Anterior cingulate cortex (tissue), 58 donors: ENCODE measurements around the gene OR10K2.
"Not testable (repeated sequence)": the region's sequence is repeated elsewhere in the genome, so short reads cannot be mapped to it uniquely, and the experiment has no call there.

Source experiments
- DNase-seq, 58 donors: peaks; one replicate each; lab custom pipeline; 2025; lab: John Stamatoyannopoulos, UW

Gene OR10K2, protein sequence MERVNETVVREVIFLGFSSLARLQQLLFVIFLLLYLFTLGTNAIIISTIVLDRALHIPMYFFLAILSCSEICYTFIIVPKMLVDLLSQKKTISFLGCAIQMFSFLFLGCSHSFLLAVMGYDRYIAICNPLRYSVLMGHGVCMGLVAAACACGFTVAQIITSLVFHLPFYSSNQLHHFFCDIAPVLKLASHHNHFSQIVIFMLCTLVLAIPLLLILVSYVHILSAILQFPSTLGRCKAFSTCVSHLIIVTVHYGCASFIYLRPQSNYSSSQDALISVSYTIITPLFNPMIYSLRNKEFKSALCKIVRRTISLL

DNA sequence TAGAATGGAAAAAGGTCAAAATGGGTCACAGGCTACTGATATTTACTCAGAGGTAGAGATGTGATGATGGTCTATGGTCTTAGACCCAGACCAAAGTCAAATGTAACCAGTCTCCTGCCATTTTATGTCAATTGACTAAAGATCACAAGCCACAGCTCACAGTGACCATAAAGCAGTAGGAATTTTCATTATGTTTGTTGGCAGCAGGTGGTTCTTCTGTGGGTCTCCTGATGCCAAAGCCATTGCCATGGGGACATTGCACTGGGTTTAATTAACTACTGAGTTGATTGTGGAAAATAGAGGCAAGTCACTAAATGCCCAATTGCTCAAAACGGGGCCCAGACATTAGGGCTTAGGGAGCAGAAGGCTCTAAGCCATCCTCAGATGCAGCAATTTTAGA, at the start of gene OR10K2:
TSS of gene OR10K2 (minus strand) at position 101 of the 400 bp plus-strand sequence. CDS start 5,371 bp downstream, outside the sequence.
- no peak for DNase-seq

DNA sequence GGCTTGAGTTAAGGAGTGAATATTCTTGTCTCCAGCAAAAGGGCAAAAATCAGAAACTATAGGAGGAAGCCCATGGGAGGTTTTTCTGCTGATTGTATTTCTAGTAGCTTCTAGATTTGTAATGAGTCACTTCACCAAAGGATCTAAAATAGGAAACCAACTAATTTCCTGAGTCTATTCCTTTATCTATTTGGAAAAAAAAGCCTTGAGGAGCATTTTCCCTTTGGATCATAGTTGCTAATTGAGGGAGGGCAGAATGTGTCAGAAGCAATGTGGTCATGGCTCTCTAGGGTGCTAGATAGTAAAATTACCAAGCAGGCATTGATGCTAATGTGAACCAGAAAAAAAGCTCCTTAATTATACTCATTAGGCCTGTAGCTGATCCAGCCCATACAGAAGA, 45.9 kb upstream of the OR10K2 start, which contains the start of gene OR10R2:
TSS of gene OR10R2 (plus strand) at position 301 of the 400 bp plus-strand sequence. CDS start 106 bp downstream, outside the sequence.
- DNase-seq = no peak

DNA sequence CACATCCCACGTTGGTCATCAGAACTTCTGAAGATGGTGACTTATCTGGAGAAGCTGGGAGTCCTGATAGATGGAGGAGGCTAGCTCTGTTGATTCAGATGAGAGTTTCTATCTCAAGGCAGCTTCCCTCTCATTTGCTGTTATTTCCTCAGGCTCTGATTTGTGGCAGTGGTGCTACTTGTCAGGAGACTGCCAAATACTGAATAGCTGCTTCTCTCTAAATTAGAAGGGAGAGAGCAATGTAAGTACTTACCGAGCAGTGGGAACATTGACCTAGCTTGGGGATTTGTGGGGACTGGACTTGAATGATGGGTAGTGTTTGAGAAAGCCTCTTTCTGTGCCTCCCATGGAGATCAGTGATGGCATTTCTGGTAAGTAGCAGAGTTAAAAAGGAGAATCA, 35.5 kb upstream of the OR10K2 start, which contains the start of gene OR10K1:
TSS of gene OR10K1 (plus strand) at position 301 of the 400 bp plus-strand sequence. CDS start 3,728 bp downstream, outside the sequence.
- DNase-seq = no peak

DNA sequence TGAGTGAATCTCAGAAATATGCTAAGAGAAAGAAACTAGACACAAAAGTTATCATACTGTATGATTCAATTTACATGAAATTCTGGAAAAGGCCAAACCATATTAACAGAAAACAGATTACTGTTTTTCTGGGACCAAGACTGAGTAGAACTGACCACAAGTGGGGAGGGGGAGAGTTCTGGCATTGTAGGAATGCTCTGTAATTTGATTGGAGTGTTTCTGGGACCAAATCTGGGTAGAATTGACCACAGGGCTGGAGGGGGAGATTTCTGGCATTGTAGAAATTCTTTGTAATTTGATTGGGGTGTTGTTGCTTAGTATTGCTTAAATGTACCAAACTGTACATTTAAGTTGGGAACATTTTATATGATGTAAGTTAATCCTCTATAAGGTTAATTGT, 32.2 kb upstream of the OR10K2 start:
- DNase-seq = no peak

DNA sequence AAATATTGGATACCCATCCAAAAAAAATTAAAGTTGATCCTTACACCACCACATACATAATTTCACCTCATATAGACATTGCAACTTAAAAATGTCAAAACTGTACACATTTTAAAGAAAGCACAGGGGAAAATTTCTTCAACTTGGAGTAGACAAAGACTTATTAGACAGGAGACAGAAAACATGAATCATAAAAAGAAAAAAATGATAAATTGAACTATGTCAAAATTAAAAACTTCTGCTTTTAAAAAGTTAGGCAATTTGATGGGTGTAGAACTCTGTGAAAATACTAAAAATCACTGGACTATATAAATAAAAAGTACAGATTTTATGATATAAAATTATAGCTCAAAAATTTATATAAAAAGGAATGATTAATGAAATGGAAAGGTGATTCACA, 31.2 kb upstream of the OR10K2 start:
- DNase-seq = no peak

DNA sequence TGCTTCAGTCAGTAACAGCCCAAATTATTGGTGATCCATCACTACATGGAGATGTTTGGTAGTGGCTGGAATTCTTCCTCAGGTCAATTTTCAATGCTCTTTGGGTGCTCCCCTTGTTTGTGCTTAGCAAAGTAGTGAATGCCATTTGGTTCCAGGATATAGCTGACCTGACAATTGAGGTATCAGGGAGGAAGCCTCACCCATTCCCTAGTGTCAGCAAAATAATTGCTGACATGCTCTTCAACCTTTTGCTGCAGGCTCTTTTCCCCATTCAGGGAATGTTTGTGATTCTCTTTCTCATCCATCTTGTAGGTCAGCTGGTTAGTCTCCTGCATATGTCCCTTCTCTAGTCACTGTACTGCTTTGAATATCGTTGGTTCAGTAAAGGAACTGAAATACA, 28.5 kb upstream of the OR10K2 start:
- no peak for DNase-seq

DNA sequence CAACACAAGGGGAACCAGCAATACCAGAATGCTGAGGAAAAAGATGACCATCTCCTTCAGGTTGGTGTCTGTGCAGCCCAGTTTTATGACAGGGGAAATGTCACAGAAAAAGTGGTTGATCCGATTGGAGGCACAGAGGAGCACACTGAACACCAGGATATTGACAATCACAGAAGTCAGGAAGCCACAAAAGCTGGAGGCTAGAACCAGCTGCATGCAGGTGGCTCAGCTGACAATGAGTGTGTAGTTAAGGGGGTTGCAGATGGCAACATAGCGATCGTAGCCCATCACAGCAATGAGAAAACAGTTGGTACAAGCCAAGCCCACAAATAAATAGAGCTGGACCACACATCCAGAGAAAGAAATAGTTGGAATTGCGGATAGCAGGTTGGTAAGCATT, 19.3 kb upstream of the OR10K2 start:
- no peak for DNase-seq

DNA sequence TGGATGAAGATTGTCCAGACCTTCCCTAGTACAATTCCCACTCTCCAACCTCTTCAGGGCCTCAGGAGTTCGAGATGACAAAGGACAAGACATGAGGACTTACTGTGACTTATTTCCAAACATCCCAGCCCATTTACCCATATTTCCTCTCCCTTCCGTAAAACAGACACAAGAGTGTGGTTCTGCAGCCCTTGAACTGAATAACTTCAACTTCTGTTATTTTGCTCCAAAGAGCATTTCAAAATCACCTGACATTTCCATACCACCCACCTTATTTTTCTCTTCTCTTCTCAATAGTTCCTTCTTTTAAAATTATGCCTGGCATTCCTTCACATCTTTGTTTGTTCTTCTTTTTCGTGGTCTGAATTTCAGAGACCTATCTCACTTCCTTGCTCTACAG, 8.7 kb upstream of the OR10K2 start:
- no peak for DNase-seq

DNA sequence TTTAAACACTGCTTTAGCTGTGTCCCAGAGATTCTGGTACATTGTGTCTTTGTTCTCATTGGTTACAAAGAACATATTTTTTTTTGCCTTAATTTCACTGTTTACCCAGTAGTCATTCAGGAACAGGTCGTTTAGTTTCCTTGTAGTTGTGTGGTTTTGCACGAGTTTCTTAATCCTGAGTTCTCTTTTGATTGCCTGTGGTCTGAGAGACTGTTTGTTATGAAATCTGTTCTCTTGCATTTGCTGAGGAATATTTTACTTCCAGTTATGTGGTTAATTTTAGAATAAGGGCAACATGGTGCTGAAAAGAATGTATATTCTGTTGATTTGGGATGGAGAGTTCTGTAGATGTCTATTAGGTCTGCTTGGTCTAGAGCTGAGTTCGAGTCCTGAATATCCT, 4.1 kb upstream of the OR10K2 start:
- DNase-seq = not testable (repeated sequence)

DNA sequence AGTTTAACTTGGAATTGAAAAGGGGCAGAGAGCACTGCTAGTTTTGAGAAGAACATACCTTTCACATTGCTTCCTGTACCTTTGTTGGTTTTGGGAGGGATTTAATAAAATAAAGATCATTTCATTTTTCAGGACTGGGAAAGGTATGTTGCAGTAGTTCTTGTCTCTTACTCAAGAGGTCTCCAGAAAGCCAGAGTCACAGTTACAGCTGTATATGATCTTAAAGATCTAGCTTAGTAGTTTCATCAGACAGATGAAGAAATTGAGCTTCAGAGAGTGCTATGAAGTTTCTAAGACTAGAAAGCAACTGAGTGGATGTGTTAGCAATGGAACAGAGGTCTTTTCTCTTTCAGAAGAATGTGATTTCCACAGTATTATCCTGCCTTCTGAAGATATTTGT, 1.0 kb downstream of the OR10K2 start:
- no peak for DNase-seq

DNA sequence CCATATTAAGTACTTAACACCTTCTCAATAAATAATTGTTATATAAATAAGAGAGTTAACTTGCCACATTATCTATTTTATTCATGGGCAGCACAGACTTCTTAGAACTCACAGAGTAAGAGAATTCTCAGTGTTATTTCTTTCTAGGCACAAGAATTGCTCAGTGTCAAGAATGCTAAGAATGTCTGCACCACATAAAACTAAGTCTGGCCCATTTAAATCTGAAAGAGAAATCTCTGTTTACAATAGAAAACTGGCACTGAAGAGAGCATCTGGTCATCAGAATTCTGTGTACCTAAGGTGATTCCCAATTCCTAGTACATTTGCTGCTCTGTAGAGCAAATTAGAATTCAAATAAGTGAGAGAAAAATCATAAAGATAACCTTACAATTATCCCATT, 3.8 kb downstream of the OR10K2 start:
- no peak for DNase-seq

DNA sequence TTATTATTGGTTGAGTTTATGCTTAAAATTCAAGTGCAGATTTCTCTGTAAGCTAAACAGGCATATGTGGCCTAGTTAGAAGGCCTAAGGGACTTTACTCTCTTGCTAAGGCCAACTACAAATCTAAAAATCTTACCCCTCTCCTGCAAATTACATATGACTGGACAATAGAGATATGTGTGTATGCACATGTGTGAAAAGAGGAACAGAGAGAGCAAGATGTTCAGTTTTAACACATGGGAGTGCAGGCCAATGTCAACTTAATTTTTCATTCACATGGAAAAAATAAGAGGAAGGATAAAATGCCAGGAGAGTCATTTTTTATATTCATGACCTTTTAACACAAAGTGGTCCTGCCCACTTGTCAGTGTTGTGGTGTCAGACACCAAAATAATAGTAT, 8.5 kb downstream of the OR10K2 start:
- no peak for DNase-seq

DNA sequence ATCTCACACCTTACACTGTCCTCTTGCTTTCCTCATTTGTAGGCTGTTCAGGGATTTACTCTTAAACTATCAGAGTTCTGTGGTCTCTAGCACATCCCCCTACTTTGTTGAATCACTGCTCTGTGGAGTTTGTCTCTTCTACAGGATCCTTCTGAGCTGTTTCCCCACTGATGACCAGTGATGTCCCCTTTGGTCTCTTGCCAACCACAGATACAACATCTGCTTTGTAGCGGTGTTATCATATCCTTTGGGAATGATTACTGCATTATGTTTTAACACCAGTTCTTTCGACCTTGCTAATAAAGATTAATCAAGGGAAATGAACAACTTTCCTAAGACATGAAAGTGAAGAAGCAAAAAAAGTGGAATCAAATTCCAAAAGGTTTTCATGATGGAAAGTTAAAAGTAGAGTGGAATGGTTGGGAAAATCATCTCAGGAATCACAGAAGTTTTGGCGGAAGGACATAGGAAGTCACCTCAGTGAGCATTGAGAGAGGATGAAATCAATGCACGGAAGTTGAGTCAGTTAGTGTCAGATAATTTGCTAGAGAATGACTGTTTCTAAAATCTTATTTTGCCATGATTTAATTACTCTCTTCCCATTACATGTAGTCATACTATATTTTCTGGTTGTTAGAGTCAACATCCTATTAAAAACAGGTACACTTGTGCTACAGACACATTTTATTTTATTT, 11.2 kb downstream of the OR10K2 start:
- DNase-seq = no peak

DNA sequence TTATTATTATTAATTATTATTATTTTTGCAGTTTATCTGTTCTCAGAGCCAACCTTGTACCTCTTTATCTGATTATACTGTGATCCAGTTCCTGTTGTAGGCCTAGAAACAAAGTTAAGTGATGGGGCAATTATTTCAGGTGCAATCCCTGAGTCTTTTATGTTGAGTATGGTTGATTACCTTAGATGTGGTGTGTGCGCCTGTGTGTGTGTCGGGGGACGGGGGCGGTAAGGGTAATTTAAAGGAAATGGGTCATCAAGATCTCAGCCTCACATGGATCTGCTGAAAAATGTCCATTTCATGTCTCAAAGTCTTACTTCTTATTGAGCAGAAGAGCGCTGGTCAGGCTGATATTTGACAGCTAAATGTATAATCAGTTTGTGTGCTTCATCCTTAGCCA, 18.9 kb downstream of the OR10K2 start:
- no peak for DNase-seq

DNA sequence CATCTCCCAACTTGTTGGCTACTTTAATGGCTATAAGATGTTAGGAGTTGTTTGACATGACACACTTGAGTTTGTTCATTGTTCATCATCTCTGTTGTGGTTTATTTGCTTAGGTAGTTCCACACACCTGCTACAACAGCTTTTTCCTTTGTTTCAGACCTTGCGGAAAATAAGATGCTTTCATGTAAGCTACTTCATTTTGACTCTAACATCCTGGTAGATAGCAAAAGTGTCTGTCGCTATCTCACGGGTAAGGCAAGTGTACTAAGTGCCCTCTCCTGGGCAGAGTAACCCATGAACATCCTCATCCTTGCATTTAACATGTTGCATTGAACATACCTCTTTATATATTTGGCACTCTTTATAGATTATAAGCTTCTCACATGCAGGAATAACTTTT, 25.2 kb downstream of the OR10K2 start:
- DNase-seq = no peak

DNA sequence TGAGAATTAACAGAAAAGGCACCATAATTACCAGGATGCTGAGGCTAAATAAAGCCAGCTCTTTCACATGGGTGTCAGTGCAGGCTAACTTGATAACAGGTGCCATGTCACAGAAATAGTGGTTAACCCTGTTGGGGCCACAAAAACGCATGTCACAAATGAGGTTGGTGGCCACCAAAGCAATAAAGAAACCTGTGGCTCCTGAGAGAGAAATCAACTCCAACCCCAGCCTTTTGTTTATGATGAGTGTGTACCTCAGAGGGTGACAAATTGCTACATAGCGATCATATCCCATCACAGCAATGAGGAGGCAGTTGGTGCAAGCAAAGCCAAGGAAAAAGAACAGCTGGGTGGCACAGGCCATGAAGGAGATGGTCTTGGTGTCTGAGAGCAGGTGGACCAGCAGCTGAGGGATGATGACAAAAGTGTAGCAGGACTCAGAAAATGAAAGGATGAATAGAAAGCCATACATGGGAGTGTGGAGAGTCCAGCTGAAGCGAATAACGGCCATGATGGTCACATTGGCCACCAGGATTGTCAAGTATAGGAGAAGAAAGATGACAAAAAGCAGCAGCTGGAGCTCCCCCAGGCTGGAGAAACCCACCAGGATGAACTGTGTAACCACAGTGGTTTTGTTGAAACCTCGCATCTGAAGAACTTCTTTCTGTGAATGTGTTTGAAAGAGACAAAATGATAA, 27.1 kb downstream of the OR10K2 start, which contains the start of gene OR10T2:
TSS of gene OR10T2 (minus strand) at position 649 of the 697 bp plus-strand sequence. CDS start at position 649, 0 bp downstream.
- DNase-seq = no peak

DNA sequence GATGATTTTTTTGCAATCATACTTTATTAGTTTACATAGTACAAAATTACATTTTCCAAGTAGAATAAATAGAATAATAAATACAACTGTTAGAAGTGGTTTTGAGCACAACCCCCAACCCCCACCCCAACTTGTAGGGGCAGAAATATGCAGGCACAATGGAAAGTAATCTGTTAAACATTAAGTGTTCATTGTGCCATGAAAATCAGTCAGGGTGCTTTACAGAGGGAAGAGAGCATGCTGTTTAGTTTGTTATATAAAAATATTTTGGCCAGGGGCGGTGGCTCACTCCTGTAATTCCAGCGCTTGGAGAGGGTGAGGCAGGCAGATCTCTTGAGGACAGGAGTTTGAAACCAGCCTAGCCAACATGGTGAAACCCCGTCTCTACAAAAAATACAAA, 29.4 kb downstream of the OR10K2 start:
- DNase-seq = no peak

DNA sequence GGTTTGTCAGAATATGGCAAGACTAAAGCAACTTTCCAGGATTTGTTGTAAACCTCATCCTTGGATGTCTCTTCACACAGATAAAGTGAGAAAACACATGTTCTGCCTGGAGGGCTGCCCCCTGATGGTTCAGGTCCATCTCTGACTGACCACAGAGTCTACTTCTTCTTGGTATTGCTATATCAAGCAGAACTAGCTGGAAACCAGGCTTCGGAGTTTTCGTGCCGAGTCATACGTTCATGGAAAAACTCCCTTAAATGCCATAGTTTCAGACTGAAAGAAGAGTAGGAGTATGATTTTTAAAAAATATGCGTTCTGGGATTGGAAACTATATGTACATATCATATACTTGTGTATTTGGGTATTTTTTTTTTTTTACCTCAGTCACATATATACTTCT, 32.6 kb downstream of the OR10K2 start:
- no peak for DNase-seq

DNA sequence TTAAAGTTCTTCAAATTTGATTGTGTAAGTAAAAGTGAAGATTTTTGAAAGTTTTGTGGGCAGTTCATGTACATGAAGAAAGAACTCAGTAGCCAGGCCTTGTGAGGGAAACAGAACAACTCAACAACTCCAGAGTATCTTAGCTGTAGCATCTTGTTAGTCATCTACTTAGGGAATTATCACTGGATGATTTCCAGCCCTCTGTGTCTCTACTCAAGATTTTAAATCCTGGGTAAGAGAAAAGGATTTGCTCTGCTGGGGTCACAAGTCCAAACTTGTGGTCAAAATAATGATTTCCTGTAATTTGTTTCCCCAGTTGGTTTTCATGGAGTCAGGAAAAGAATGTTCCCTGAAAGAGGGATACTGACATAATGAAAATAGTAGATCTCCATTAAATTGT, 34.9 kb downstream of the OR10K2 start:
- no peak for DNase-seq

DNA sequence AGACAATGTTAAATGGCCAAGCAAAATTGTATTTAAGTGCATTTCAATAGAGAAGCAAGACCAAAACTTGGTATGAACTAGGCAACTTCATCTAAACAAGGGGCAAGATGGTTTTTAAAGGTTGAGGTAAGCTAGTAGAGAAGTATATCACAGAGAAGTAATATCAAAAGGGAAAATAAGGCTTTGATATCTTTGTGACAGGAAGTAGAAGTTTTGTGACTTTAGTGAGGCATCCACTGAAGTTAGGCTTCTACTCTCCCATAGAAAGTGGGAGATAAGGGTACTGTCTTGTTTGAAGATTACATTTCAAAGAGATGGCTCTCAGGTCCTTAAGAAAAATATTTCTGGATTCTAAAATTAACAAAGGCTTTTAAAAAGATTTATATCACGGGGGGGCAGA, 35.7 kb downstream of the OR10K2 start:
- no peak for DNase-seq

DNA sequence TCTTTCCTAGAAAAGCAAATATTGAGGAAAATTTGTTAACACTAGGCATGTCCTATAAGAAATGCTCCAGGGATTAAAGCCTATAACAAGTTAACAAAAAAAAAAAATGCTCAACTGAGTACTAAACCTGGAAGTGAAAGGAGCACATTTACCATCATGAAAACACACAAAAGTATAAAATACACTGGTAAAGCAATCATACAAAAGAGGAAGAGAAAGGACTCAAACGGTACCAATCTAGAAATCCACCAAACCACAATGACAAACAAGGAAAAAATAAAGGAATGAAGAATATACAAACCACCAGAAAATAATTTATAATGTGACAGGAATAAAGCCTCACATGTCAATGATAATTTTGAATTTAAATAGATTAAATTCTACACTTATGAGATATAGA, 51.2 kb downstream of the OR10K2 start:
- no peak for DNase-seq
